Stimulated activated memory B cell treated with anti-CD40 and anti-IgM and Interleukin-4, amounts not matched to agents 10 μg/mL and 1 μg/mL and 100 μg/mL, for 72 hours (primary cell): ENCODE data around the gene MS4A15.

Source experiments
- ATAC-seq: fragments of 150-1000 bp; cut with Tn5 transposase; 2 replicates; pipeline ENCODE4 v1.10.0; 2021
- H3K27ac Mint-ChIP-seq: one replicate; pipeline ENCODE4 v1.8.0; 2022; ENCODE audit warnings: mild to moderate bottlenecking, mixed read lengths
- H3K27me3 Mint-ChIP-seq: one replicate; pipeline ENCODE4 v1.8.0; 2022; ENCODE audit warnings: mixed read lengths
- H3K36me3 Mint-ChIP-seq: one replicate; pipeline ENCODE4 v1.8.0; 2022; ENCODE audit warnings: mixed read lengths
- H3K4me1 Mint-ChIP-seq: one replicate; pipeline ENCODE4 v1.8.0; 2022; ENCODE audit warnings: mixed read lengths
- H3K4me3 Mint-ChIP-seq: one replicate; pipeline ENCODE4 v1.8.0; 2022; ENCODE audit warnings: mild to moderate bottlenecking, moderate library complexity, mixed read lengths
- H3K9me3 Mint-ChIP-seq: one replicate; pipeline ENCODE4 v1.8.0; 2022; ENCODE audit warnings: mixed read lengths

The MS4A15 gene

DNA sequence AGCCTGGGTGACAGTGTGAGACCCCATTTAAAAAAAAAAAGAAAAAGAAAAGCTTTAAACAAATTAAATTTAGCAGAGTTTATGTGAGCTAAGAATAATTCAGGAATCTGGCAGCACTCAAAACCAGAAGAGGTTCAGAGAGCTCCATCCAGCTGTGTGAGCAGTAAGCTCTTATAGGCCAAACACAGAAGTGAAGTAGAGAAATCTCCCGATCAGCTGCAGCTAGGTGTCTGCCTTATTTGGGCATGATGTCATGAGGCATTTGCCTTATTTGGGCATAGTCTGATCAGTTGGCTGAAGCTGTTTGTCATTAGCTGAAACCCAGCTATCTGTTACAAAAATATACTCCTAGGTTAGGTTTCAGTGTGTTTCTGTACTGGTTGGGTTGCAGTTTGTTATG lies 8.2 kb downstream of the MS4A15 start:
- Mint-ChIP-seq H3K27me3 (peaks cover 58% of the 10 kb centered on the region), H3K27ac (peak overlapping the region; percentile 23), H3K4me3 (no peak overlapping the region), H3K4me1 (peaks cover 54% of the 10 kb centered on the region), H3K36me3 (no peaks in the 10 kb centered on the region), H3K9me3 (peaks cover 3% of the 10 kb centered on the region)
- ATAC-seq, result peak; percentile 27

DNA sequence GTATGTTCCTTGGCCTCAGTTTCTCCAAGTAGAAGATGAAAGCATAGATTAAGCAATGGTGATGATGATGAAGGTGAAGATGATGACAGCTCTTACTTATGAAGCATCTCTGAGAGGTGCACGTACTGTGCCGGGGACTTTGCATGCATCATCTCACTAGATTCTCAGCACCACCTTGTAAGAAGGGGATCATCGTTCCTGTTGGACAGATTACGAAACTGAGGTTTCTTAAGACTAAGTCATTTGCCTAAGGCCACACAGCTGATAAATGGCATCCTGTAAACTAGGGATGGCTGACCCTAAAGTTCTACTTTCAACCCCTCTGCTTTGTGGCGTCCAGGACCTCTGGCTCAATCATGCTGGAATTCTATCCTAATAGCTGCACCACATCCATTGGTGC lies 8.7 kb downstream of the MS4A15 start:
- H3K27ac Mint-ChIP-seq, result no peak overlapping the region
- no peak for ATAC-seq
- H3K27me3 Mint-ChIP-seq, result peaks cover 57% of the 10 kb centered on the region
- H3K4me3 Mint-ChIP-seq, result no peak overlapping the region
- H3K4me1 Mint-ChIP-seq, result peaks cover 50% of the 10 kb centered on the region
- H3K9me3 Mint-ChIP-seq, result peaks cover 3% of the 10 kb centered on the region
- H3K36me3 Mint-ChIP-seq, result no peaks in the 10 kb centered on the region

GRCh38 chr11:60766547-60766946 lies 9.9 kb downstream of the MS4A15 start:
- Mint-ChIP-seq H3K4me3 (no peak overlapping the region), H3K27me3 (peaks cover 63% of the 10 kb centered on the region), H3K4me1 (peaks cover 50% of the 10 kb centered on the region), H3K27ac (no peak overlapping the region), H3K36me3 (no peaks in the 10 kb centered on the region), H3K9me3 (peaks cover 3% of the 10 kb centered on the region)
- ATAC-seq, result no peak

- H3K27ac Mint-ChIP-seq, result no peak overlapping the region
- H3K4me1 Mint-ChIP-seq, result peaks cover 49% of the 10 kb centered on the region
- H3K27me3 Mint-ChIP-seq, result peaks cover 63% of the 10 kb centered on the region
- no peak for ATAC-seq
- peaks cover 3% of the 10 kb centered on the region for H3K9me3 Mint-ChIP-seq
- no peak overlapping the region for H3K4me3 Mint-ChIP-seq
- no peaks in the 10 kb centered on the region for H3K36me3 Mint-ChIP-seq
These were observed 10.7 kb downstream of the MS4A15 start for GRCh38 chr11:60767388-60767811.

DNA sequence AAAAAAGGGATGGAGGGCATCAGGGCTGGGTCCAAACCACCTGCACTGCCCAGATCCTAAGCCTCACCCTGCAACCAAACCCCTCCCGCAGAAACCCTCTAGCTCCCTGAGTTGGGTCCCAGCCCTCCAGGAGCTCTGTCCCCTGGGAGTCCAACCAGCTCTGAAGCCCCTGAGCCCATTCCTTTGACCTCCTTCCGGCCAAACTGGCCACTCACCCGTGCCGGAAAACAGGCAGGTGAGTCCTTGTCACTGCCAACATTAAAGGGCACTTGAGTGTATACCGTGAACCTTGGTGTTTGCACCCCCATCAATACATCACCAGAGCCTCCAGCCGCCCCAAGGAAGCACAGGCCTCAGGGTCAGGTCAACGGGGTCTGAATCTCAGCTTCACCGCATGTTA lies 11.5 kb downstream of the MS4A15 start:
- no peak for ATAC-seq
- H3K4me3 Mint-ChIP-seq, result no peak overlapping the region
- H3K36me3 Mint-ChIP-seq, result no peaks in the 10 kb centered on the region
- no peak overlapping the region for H3K27ac Mint-ChIP-seq
- H3K27me3 Mint-ChIP-seq, result peaks cover 68% of the 10 kb centered on the region
- peaks cover 3% of the 10 kb centered on the region for H3K9me3 Mint-ChIP-seq
- peaks cover 48% of the 10 kb centered on the region for H3K4me1 Mint-ChIP-seq

DNA sequence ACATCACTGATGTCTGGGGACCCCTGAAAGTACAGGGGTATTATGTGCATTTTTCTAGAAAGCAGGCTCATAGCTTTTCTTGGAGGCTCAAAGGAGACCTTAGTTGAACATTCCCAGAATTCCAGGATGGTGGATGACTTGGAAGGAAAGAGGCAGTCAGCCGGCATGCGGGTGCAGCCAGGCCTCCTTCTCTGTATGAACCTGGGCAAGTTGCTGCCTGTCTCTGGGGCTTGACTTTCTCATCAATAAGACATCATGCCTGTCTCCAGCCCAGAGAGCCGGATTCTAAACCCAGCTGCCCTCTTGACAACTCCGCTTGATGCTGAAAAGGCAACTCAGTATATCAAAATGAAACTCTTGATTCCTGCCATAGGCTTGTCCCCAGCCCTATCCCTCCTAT lies 12.6 kb downstream of the MS4A15 start:
- no peak for ATAC-seq
- Mint-ChIP-seq H3K27me3 (peaks cover 69% of the 10 kb centered on the region), H3K27ac (no peak overlapping the region), H3K36me3 (no peaks in the 10 kb centered on the region), H3K4me1 (peaks cover 41% of the 10 kb centered on the region), H3K9me3 (peaks cover 3% of the 10 kb centered on the region), H3K4me3 (no peak overlapping the region)

DNA sequence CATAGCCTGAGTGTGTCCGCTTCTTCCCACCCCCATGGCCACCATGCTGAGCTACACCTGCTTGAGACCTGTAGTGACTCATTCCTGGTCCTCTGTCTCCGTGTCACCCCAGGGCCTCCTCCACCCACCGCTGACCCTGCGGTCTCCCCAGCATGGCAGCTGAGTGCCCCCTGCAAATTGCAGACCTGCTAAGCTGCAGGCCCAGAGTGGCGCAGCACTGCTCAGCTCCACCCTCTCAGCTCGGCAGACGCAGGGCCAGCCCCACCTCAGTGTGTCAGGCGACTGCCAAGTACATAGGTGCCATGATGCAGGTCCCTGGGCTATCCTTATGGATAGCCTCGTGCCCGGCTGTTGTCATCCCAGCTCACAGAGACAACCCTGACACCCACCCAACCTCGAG lies 13.1 kb downstream of the MS4A15 start:
- Mint-ChIP-seq H3K36me3 (no peaks in the 10 kb centered on the region), H3K9me3 (peaks cover 3% of the 10 kb centered on the region), H3K4me3 (no peak overlapping the region), H3K27ac (no peak overlapping the region), H3K27me3 (peaks cover 64% of the 10 kb centered on the region), H3K4me1 (peaks cover 41% of the 10 kb centered on the region)
- no peak for ATAC-seq

- Mint-ChIP-seq H3K27ac (peak overlapping the region; percentile 66), H3K9me3 (peaks cover 3% of the 10 kb centered on the region), H3K36me3 (no peaks in the 10 kb centered on the region), H3K27me3 (peaks cover 52% of the 10 kb centered on the region), H3K4me1 (peaks cover 47% of the 10 kb centered on the region), H3K4me3 (no peak overlapping the region)
- no peak for ATAC-seq
These were observed 14.5 kb downstream of the MS4A15 start for GRCh38 chr11:60771146-60771545.

DNA sequence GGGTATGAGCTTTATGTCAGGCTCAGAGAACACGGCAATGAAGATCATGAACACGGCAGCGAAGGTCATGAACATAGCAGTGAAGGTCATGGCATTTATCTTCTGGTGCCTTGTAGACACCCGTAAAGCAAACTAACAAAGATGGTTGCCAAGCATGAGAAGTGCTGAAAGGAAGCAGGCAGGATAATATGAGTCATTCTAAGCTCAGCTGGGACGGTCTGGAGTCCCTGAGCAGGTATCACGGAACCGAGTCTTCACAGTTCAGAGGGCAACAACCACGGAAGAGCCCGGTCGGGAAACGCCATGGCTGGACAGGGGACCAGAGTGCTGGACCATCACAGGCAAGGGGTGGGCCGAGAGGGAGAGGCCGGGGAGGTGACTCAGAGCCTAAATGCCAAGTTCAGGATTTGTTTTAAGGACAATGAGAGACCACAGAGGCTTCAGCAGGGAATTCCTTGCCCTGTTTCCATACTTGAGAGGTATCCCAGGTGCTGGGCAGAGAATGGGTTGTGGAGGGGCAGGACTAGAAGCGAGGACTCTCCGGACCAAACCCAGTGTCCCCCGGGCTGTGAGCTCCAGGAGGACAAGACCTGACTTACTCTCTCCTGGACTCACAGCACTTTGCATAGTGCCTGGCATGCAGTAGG lies 15.3 kb downstream of the MS4A15 start:
- peak overlapping the region; percentile 17 for H3K4me3 Mint-ChIP-seq
- peaks cover 43% of the 10 kb centered on the region for H3K27me3 Mint-ChIP-seq
- peak; percentile 78 for ATAC-seq
- H3K27ac Mint-ChIP-seq, result peak overlapping the region; percentile 66
- peaks cover 43% of the 10 kb centered on the region for H3K4me1 Mint-ChIP-seq
- H3K9me3 Mint-ChIP-seq, result peaks cover under 1% of the 10 kb centered on the region
- H3K36me3 Mint-ChIP-seq, result no peaks in the 10 kb centered on the region

- no peaks in the 10 kb centered on the region for H3K9me3 Mint-ChIP-seq
- peaks cover 41% of the 10 kb centered on the region for H3K4me1 Mint-ChIP-seq
- peak overlapping the region; percentile 1 for H3K4me3 Mint-ChIP-seq
- H3K27ac Mint-ChIP-seq, result no peak overlapping the region
- no peaks in the 10 kb centered on the region for H3K36me3 Mint-ChIP-seq
- peaks cover 40% of the 10 kb centered on the region for H3K27me3 Mint-ChIP-seq
- ATAC-seq, result no peak
These were observed 16.0 kb downstream of the MS4A15 start for GRCh38 chr11:60772666-60773065.

- no peak for ATAC-seq
- Mint-ChIP-seq H3K4me3 (no peak overlapping the region), H3K9me3 (no peaks in the 10 kb centered on the region), H3K4me1 (peaks cover 41% of the 10 kb centered on the region), H3K27ac (no peak overlapping the region), H3K27me3 (peaks cover 20% of the 10 kb centered on the region), H3K36me3 (no peaks in the 10 kb centered on the region)
These were observed 18.1 kb downstream of the MS4A15 start for GRCh38 chr11:60774726-60775125.

DNA sequence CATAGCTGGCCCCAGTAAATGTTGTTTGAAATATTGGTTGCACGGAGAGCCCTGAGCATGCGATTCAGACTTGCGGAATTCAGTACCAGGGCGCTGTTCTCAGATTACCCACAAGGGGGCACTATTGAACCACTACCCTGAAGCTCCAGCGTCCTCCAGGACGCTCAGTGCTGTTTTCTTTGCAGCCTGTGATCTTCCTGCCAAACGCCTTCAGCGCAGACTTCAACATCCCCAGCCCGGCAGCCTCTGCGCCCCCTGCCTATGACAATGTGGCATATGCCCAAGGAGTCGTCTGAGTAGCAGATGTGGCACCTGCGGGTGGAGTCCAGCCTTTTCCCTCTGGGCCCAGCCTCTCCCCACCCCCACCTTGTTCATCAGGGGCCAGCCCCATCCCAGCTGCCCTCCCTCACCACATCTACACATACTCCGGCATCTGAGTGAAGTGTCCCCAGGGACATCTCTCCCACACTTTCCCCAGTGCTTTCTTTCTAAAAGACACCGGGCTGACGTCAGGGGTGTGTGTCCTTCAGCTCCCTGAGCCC lies 18.8 kb downstream of the MS4A15 start:
- no peak overlapping the region for H3K27ac Mint-ChIP-seq
- no peaks in the 10 kb centered on the region for H3K9me3 Mint-ChIP-seq
- no peak overlapping the region for H3K4me3 Mint-ChIP-seq

DNA sequence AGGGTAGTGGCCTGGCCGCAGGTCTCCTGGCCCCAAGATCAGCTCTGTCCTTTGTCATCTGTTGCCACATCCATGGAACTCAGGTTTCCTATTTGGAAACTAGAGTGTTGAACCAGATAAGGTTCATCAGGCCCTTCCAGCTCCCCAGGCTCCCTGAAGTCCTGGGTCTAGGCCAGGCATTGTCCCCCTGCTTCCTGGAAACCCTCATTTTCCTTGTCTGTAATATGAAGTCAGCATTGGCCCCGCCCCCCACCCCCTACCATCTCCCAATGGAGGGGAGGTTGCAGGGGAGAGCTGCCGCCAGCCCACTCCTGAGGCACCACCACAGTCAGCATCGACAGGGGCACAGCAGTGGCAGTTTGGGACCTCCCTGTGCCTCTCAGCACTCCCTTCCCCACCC lies 19.5 kb downstream of the MS4A15 start:
- no peak overlapping the region for H3K4me3 Mint-ChIP-seq
- H3K27me3 Mint-ChIP-seq, result peaks cover 12% of the 10 kb centered on the region
- peaks cover 40% of the 10 kb centered on the region for H3K4me1 Mint-ChIP-seq
- H3K9me3 Mint-ChIP-seq, result no peaks in the 10 kb centered on the region
- H3K27ac Mint-ChIP-seq, result no peak overlapping the region
- ATAC-seq, result no peak
- no peaks in the 10 kb centered on the region for H3K36me3 Mint-ChIP-seq

More for the DNA sequence above, 18.8 kb downstream of the MS4A15 start:
- peak; percentile 86 for ATAC-seq
- H3K27me3 Mint-ChIP-seq, result peaks cover 15% of the 10 kb centered on the region
- H3K36me3 Mint-ChIP-seq, result no peaks in the 10 kb centered on the region
- H3K4me1 Mint-ChIP-seq, result peaks cover 41% of the 10 kb centered on the region

GRCh38 chr11:60777106-60777505 lies 20.4 kb downstream of the MS4A15 start:
- H3K27me3 Mint-ChIP-seq, result peaks cover 7% of the 10 kb centered on the region
- H3K4me3 Mint-ChIP-seq, result no peak overlapping the region
- H3K9me3 Mint-ChIP-seq, result no peaks in the 10 kb centered on the region
- peaks cover 31% of the 10 kb centered on the region for H3K4me1 Mint-ChIP-seq
- no peak overlapping the region for H3K27ac Mint-ChIP-seq
- no peak for ATAC-seq
- H3K36me3 Mint-ChIP-seq, result no peaks in the 10 kb centered on the region

DNA sequence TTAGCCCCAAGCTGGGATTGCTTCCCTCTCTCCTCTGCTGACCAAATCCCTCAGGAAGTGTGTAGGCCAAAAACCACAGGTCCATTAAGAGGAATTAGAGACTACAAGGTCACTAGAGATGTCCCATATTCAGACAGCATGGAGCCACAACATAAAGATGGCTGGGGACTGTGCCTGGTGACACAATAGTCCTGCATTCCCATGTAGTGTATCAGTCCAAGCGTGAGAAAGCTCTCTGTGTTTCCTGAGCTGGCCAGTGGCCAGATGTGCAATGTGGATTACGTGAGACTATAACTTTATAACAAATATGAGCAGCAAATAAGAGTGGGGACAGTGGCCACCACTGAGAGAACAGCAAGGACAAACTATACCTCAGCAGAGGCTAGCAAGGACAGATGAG lies 20.9 kb downstream of the MS4A15 start:
- Mint-ChIP-seq H3K27me3 (peaks cover 7% of the 10 kb centered on the region), H3K4me1 (peaks cover 29% of the 10 kb centered on the region), H3K4me3 (no peak overlapping the region), H3K27ac (no peak overlapping the region), H3K36me3 (no peaks in the 10 kb centered on the region), H3K9me3 (no peaks in the 10 kb centered on the region)
- ATAC-seq, result no peak

- H3K27ac Mint-ChIP-seq, result no peak overlapping the region
- no peaks in the 10 kb centered on the region for H3K36me3 Mint-ChIP-seq
- peaks cover 10% of the 10 kb centered on the region for H3K4me1 Mint-ChIP-seq
- no peaks in the 10 kb centered on the region for H3K9me3 Mint-ChIP-seq
- no peaks in the 10 kb centered on the region for H3K27me3 Mint-ChIP-seq
- ATAC-seq, result no peak
- no peak overlapping the region for H3K4me3 Mint-ChIP-seq
These were observed 23.4 kb downstream of the MS4A15 start for GRCh38 chr11:60780065-60780464.
